Measurements from ENCODE around the gene CSRP2.

Gene CSRP2

GRCh38 chr12:76813265-76813664, 65.6 kb downstream of the CSRP2 start:
- DNase-seq (ENCODE audit: low read depth in 2 of 2) = no peak
- TF ChIP-seq, protein P1, sequence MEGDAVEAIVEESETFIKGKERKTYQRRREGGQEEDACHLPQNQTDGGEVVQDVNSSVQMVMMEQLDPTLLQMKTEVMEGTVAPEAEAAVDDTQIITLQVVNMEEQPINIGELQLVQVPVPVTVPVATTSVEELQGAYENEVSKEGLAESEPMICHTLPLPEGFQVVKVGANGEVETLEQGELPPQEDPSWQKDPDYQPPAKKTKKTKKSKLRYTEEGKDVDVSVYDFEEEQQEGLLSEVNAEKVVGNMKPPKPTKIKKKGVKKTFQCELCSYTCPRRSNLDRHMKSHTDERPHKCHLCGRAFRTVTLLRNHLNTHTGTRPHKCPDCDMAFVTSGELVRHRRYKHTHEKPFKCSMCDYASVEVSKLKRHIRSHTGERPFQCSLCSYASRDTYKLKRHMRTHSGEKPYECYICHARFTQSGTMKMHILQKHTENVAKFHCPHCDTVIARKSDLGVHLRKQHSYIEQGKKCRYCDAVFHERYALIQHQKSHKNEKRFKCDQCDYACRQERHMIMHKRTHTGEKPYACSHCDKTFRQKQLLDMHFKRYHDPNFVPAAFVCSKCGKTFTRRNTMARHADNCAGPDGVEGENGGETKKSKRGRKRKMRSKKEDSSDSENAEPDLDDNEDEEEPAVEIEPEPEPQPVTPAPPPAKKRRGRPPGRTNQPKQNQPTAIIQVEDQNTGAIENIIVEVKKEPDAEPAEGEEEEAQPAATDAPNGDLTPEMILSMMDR (IDR thresholded peaks at IDR 0.05; ENCODE audit: low read depth, low read length) = no peak
- H3K4me3 ChIP-seq (replicated peaks in 1 of 2; ENCODE audit: low read depth in 2 of 2, low read length in 2 of 2) = no peak overlapping the region

DNA sequence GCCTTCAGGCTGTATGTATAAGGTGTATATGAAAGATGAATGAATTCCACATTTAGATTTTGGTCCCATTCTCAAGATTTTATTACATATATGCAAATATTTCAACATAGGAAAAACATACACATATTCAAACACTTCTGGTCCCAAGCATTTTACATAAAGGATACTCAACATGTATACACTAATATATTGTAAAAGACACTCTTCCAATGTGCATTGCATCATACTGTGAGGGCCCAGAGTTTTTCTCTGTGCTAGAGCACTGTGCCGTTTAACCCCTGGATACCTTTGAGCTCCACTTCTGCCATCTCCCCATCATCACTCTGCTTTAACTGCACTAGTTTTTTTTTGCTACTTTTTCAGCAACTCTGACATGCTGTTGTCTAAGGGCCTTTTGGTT, 66.8 kb downstream of the CSRP2 start:
- no peak for DNase-seq (ENCODE audit: low read depth in 2 of 2)
- H3K4me3 ChIP-seq (replicated peaks in 1 of 2; ENCODE audit: low read depth in 2 of 2, low read length in 2 of 2) = no peak overlapping the region
- TF ChIP-seq, protein P1 (IDR thresholded peaks at IDR 0.05; ENCODE audit: low read depth, low read length) = no peak

- no peak overlapping the region for H3K4me3 ChIP-seq (replicated peaks in 1 of 2; ENCODE audit: low read depth in 2 of 2, low read length in 2 of 2)
- DNase-seq (ENCODE audit: low read depth in 2 of 2) = no peak
- TF ChIP-seq, protein P1 (IDR thresholded peaks at IDR 0.05; ENCODE audit: low read depth, low read length) = no peak
Measured at GRCh38 chr12:76810671-76811419, 68.0 kb downstream of the CSRP2 start.
